ENCODE measurements around the gene MOGAT3.

MOGAT3 gene

DNA sequence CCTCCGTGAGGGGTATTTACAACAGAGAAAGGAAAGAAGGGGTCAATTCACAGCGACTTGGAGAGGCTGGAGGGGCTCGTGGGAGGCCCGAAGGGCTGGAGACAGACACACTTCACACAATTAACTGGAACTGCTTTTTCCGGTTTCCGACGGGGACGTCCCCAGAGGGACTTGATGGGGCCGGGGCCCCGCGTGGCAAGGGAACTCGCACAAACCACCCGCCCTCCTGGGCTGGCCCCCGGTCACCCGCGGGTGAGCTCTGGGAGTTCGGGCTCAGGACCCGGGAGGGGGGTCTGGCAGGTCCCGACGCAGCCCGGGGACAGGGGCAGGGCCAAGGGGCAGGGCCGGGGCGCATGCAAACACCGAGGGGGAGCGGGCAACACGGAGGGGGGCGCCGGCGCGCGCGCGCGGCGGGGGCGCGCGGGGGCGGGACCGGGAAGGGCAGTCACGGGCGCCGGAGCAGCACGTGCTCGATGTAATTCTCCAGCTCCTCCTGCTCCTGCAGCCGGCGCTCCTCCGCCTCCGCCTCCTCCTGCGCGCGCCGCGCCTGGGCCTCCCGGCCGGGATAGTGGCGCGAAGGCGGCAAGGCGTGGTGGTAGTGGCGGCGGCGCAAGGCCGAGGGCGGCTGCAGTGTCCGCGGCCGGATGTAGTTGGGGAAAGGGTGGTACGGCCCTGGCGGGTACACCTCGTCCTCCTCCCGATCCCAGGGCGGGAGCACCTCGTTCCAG lies 38.1 kb downstream of the MOGAT3 start:
- Mint-ChIP-seq H3K27me3 (ENCODE audit: low read depth) (peaks cover 67% of the 10 kb centered on the region), H3K4me1 (peaks cover 23% of the 10 kb centered on the region), H3K36me3 (ENCODE audit: low read depth) (peaks cover 13% of the 10 kb centered on the region), H3K4me3 (peak overlapping the region; percentile 74 to 82 (median 76)), H3K27ac (no peak overlapping the region), H3K9me3 (no peaks in the 10 kb centered on the region)
- TF ChIP-seq, protein P1, sequence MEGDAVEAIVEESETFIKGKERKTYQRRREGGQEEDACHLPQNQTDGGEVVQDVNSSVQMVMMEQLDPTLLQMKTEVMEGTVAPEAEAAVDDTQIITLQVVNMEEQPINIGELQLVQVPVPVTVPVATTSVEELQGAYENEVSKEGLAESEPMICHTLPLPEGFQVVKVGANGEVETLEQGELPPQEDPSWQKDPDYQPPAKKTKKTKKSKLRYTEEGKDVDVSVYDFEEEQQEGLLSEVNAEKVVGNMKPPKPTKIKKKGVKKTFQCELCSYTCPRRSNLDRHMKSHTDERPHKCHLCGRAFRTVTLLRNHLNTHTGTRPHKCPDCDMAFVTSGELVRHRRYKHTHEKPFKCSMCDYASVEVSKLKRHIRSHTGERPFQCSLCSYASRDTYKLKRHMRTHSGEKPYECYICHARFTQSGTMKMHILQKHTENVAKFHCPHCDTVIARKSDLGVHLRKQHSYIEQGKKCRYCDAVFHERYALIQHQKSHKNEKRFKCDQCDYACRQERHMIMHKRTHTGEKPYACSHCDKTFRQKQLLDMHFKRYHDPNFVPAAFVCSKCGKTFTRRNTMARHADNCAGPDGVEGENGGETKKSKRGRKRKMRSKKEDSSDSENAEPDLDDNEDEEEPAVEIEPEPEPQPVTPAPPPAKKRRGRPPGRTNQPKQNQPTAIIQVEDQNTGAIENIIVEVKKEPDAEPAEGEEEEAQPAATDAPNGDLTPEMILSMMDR (IDR thresholded peaks at IDR 0.05; ENCODE audit: unreplicated experiment in 3 of 3) = no peak

- TF ChIP-seq, protein P1 (IDR thresholded peaks at IDR 0.05; ENCODE audit: unreplicated experiment in 3 of 3) = no peak
- peaks cover 58% of the 10 kb centered on the region for H3K27me3 Mint-ChIP-seq (ENCODE audit: low read depth)
- peaks cover 13% of the 10 kb centered on the region for H3K36me3 Mint-ChIP-seq (ENCODE audit: low read depth)
- H3K4me1 Mint-ChIP-seq = peaks cover 15% of the 10 kb centered on the region
- H3K9me3 Mint-ChIP-seq = no peaks in the 10 kb centered on the region
- H3K4me3 Mint-ChIP-seq = peak overlapping the region; percentile 74 to 82 (median 76)
- peak overlapping the region in 1 of 3 experiments; percentile 26 for H3K27ac Mint-ChIP-seq
These were observed 39.0 kb downstream of the MOGAT3 start for GRCh38 chr7:101161692-101162471.

- Mint-ChIP-seq H3K4me3 (peak overlapping the region in 2 of 3 experiments; percentile 31 to 50), H3K9me3 (no peaks in the 10 kb centered on the region), H3K4me1 (peaks cover 10% of the 10 kb centered on the region), H3K36me3 (ENCODE audit: low read depth) (peaks cover 13% of the 10 kb centered on the region), H3K27ac (peak overlapping the region in 1 of 3 experiments; percentile 70), H3K27me3 (ENCODE audit: low read depth) (peaks cover 49% of the 10 kb centered on the region)
- TF ChIP-seq, protein P1 (IDR thresholded peaks at IDR 0.05; ENCODE audit: unreplicated experiment in 3 of 3) = no peak
These were observed 39.9 kb downstream of the MOGAT3 start for GRCh38 chr7:101160910-101161309.

DNA sequence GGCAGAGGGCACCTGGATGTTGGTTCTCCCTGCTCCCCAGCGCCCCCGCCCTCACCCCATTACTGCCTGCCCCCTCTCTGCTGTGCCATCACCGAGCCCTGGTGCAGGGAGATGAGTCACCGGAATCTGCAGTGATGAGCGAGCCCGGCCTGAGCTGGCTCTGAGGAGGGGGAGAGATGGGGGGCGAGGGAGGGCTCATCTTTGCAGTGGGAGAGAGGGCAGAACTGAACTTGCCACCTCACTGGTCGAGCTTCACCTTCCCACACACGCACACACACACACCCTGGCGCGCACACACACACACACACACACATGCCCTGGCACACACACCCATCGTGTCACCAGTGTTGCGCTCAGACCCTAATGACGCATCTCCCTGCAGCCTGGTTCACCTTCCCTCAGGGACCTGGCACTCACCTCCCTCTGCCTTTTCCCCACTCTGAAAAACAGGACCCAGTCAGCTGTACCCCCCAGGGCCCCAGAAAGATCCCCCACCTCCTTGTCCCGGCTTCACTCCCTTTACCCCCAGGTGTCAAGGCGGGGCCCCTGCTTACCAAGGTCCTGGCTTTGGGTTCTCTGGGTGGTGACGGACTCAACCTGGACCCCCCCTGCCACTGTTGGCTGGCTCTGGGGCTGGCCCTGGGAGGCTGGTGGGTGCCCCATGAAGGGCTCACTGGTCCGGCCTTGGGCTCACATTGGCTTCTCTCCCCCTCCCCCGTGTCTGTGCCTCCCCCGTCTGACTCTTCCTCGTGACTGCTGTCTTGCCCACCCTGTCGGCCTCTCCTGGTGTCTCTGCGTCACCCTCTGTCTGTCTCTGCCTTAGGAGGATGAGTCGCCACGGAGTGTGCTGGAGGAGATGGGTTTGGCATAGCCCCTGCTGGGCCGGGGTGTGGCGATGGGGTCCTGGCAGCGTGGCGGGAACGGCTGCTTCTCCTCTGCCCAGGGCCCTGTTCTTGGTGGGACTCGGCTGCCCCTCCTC lies 40.9 kb downstream of the MOGAT3 start:
- H3K27me3 Mint-ChIP-seq (ENCODE audit: low read depth) = peaks cover 42% of the 10 kb centered on the region
- H3K9me3 Mint-ChIP-seq = no peaks in the 10 kb centered on the region
- H3K4me3 Mint-ChIP-seq = no peak overlapping the region
- TF ChIP-seq, protein P1 (IDR thresholded peaks at IDR 0.05; ENCODE audit: unreplicated experiment in 3 of 3) = no peak
- H3K27ac Mint-ChIP-seq = no peak overlapping the region
- H3K36me3 Mint-ChIP-seq (ENCODE audit: low read depth) = peaks cover 13% of the 10 kb centered on the region
- H3K4me1 Mint-ChIP-seq = peaks cover 5% of the 10 kb centered on the region

GRCh38 chr7:101156866-101157589 lies 43.8 kb downstream of the MOGAT3 start:
- H3K27me3 Mint-ChIP-seq (ENCODE audit: low read depth) = peaks cover 24% of the 10 kb centered on the region
- H3K4me1 Mint-ChIP-seq = peaks cover 4% of the 10 kb centered on the region
- peaks cover 13% of the 10 kb centered on the region for H3K36me3 Mint-ChIP-seq (ENCODE audit: low read depth)
- TF ChIP-seq, protein P1 (IDR thresholded peaks at IDR 0.05; ENCODE audit: unreplicated experiment in 3 of 3) = no peak
- no peaks in the 10 kb centered on the region for H3K9me3 Mint-ChIP-seq
- H3K4me3 Mint-ChIP-seq = peak overlapping the region; percentile 66 to 71 (median 69)
- peak overlapping the region in 1 of 3 experiments; percentile 65 for H3K27ac Mint-ChIP-seq
